ENCODE measurements around the gene PAFAH1B2. TPM values are rescaled to one million over a fixed set of nuclear protein-coding genes. Genes with fewer than 3 reads are reported as not detected.

Gene PAFAH1B2
- total and polyA plus RNA-seq, 10 of the 15 experiments (the other 5 are each of a cell fraction or from before 2014, with no cell fraction given) = 17.6 to 64.8 (median 47.6) TPM

GRCh38 chr11:117189191-117189940, 45.3 kb downstream of the PAFAH1B2 start (continued):
- TF ChIP-seq USF2 (IDR thresholded peaks at IDR 0.05; ENCODE audit: borderline replicate concordance, low read depth, low read length) = peak; percentile 26; the same call in 1 of the 2 replicates
- no peak for TF ChIP-seq NFIC (IDR thresholded peaks at IDR 0.05; ENCODE audit: low read depth, low read length)
- no peak for TF ChIP-seq SUPT20H (IDR thresholded peaks at IDR 0.05; ENCODE audit: borderline replicate concordance, control insufficient read depth, low read depth, low read length)
- peak; percentile 56; the same call in 1 of the 2 replicates for TF ChIP-seq MAX (IDR thresholded peaks at IDR 0.05; ENCODE audit: low read depth, low read length)
- no peak for TF ChIP-seq RFX5 (IDR thresholded peaks at IDR 0.05; ENCODE audit: low read depth, low read length)
- TF ChIP-seq NFYB (IDR thresholded peaks at IDR 0.05; ENCODE audit: insufficient read depth, low read depth, low read length) = no peak
- peak; percentile 95 for TF ChIP-seq SMARCA5 (IDR thresholded peaks at IDR 0.05)
- TF ChIP-seq, protein P1, sequence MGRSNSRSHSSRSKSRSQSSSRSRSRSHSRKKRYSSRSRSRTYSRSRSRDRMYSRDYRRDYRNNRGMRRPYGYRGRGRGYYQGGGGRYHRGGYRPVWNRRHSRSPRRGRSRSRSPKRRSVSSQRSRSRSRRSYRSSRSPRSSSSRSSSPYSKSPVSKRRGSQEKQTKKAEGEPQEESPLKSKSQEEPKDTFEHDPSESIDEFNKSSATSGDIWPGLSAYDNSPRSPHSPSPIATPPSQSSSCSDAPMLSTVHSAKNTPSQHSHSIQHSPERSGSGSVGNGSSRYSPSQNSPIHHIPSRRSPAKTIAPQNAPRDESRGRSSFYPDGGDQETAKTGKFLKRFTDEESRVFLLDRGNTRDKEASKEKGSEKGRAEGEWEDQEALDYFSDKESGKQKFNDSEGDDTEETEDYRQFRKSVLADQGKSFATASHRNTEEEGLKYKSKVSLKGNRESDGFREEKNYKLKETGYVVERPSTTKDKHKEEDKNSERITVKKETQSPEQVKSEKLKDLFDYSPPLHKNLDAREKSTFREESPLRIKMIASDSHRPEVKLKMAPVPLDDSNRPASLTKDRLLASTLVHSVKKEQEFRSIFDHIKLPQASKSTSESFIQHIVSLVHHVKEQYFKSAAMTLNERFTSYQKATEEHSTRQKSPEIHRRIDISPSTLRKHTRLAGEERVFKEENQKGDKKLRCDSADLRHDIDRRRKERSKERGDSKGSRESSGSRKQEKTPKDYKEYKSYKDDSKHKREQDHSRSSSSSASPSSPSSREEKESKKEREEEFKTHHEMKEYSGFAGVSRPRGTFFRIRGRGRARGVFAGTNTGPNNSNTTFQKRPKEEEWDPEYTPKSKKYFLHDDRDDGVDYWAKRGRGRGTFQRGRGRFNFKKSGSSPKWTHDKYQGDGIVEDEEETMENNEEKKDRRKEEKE (IDR thresholded peaks at IDR 0.05) = no peak
- TF ChIP-seq E4F1 (IDR thresholded peaks at IDR 0.05; ENCODE audit: borderline replicate concordance, partially characterized antibody) = no peak
- TF ChIP-seq JUNB (IDR thresholded peaks at IDR 0.05) = no peak
- no peak for TF ChIP-seq SMAD5 (IDR thresholded peaks at IDR 0.05; ENCODE audit: low read depth)
- TF ChIP-seq MXI1 (IDR thresholded peaks at IDR 0.05; ENCODE audit: low read depth, low read length) = peak; percentile 76
- TF ChIP-seq BCL3 (IDR thresholded peaks at IDR 0.05; ENCODE audit: borderline replicate concordance, insufficient read depth, low read depth, low read length, poor library complexity, severe bottlenecking) = no peak
- no peak for TF ChIP-seq RB1 (IDR thresholded peaks at IDR 0.05; ENCODE audit: borderline replicate concordance)
- TF ChIP-seq ZNF384 (IDR thresholded peaks at IDR 0.05; ENCODE audit: borderline replicate concordance, low read depth, low read length) = no peak
- TF ChIP-seq FOXK2 (IDR thresholded peaks at IDR 0.05) = no peak
- TF ChIP-seq, protein P2, sequence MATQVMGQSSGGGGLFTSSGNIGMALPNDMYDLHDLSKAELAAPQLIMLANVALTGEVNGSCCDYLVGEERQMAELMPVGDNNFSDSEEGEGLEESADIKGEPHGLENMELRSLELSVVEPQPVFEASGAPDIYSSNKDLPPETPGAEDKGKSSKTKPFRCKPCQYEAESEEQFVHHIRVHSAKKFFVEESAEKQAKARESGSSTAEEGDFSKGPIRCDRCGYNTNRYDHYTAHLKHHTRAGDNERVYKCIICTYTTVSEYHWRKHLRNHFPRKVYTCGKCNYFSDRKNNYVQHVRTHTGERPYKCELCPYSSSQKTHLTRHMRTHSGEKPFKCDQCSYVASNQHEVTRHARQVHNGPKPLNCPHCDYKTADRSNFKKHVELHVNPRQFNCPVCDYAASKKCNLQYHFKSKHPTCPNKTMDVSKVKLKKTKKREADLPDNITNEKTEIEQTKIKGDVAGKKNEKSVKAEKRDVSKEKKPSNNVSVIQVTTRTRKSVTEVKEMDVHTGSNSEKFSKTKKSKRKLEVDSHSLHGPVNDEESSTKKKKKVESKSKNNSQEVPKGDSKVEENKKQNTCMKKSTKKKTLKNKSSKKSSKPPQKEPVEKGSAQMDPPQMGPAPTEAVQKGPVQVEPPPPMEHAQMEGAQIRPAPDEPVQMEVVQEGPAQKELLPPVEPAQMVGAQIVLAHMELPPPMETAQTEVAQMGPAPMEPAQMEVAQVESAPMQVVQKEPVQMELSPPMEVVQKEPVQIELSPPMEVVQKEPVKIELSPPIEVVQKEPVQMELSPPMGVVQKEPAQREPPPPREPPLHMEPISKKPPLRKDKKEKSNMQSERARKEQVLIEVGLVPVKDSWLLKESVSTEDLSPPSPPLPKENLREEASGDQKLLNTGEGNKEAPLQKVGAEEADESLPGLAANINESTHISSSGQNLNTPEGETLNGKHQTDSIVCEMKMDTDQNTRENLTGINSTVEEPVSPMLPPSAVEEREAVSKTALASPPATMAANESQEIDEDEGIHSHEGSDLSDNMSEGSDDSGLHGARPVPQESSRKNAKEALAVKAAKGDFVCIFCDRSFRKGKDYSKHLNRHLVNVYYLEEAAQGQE (IDR thresholded peaks at IDR 0.05; ENCODE audit: low read depth, low read length) = no peak
